Measurements from ENCODE around the gene DOCK2. TPM values are rescaled to one million over a fixed set of nuclear protein-coding genes. Genes with fewer than 3 reads are reported as not detected.
A peak's percentile ranks its signal among the peaks of the same experiment; 100 is the strongest.

Gene DOCK2
- polyA plus RNA-seq, 1 donor = 2.6 TPM

DNA sequence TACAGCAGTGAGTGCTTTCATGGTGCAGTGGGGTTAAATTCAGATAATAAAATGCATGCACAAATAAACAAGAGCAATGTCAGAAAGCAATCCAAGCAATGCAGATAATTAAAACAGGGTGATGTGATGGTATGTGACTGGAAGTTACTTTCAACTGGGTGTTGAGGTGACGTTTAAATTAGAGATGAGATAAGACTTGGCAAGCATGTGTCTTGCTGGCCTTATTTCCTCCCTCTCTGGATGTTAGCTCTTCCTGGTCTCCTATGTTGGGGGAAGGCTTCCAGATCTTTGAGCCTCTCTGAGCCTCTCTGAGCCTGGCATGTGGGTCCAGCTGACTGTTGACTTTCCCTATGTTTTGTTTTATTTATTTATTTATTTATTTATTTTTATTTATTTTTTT, 54.4 kb downstream of the DOCK2 start:
- no peak for DNase-seq

DNA sequence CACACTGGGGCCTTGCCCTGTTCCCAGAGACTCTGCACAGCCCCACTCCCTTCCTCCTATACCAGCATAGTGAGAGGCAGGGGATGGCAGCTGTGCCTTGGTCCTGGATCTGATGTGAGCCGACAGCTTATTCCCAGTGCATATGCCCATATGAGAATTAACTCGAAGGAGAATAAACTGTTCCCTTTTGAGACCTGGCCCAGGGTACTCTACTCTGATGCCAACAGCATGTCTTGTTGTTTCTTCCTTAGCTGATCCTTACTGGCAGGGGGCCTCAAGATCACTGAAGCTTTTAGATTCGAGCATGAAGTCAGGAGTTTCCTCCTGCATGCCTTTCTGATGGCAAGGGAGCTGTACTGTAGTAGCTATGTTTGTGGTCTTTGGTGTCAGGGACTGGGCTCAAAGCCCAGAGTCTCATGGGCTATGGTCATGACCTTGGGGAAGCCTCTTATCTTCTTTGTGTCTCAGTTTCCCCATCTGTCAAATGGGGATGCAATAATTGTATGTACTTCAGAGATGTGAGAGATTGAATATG, 57.1 kb downstream of the DOCK2 start:
- no peak for DNase-seq

DNA sequence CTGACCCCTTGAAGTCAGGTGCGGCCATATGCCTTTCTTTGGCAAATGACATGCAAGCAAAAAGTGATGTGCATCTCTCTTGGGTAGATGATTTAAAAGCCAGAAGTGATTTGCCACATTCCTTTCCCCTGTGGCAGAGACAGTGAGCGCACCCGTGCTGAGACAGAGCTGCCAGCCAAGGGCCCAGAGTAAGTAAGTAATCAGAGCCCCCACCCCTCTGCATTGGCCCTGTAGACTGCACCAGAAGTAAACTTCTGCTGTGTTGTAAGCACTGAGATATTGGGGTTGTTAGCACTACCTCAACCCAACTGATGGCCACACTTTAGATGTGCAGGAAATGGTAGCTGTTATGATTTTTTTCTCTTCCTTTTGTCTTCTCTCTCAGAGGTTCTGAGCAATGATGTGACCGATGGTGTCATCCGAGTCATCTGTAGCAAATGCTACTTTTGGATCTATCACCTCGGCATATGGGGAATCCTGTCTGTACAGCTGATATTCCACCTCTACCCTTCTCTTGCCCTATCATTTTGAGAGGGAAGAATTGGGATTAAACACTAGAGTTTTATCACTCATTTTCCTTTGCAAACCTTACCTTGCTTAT, 58.0 kb downstream of the DOCK2 start:
- DNase-seq = no peak

DNA sequence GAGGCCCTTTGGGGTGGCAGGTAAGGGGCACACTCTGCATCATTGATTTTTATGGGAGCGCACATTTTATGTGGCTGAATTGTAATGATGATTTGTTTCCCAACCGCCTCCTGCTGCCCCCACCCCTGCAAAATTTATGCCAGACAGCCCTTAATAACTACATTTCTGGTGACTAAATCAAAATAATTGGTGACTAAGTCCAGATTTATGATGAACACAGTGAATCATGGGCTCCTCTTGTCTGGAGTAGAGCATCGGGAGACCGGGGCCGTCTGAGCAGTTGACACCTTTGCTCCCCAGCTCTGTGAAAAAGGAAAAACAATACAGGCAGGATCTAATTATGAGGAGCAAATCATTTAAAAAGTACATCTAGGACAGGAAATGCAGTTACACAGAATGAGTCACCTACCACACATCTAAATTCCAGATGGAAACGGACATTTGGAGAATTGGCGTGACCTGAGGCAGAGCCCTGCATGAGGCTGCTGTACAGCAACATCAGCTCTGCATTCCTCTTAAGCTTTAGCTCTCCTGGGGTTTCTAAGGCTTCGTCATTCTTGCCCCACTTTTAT, 58.9 kb downstream of the DOCK2 start:
- DNase-seq = no peak

GRCh38 chr5:169696621-169697510, 59.8 kb downstream of the DOCK2 start:
- DNase-seq = no peak

GRCh38 chr5:169697511-169697890, 60.4 kb downstream of the DOCK2 start:
- no peak for DNase-seq

- DNase-seq = no peak
Observed at GRCh38 chr5:169697976-169698375, 60.9 kb downstream of the DOCK2 start.

DNA sequence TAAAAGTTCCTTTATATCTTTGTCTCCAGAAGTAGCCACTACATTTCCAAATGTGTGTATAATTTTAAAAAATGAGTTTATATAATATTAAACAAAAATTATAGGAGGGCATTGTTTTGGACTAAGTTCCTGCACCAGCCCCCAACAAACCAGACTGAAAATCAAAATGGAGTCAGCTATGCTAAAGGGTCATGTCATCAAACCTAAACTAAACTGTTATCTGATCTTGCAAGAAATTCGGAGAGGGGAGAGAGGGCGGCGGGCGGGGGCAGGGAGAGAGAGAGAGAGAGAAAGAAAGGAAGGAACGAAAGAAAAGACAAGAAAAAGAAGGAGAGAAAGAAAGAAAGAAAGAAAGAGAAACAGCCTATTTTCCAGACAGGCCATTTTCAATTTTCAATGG, 63.5 kb downstream of the DOCK2 start:
- DNase-seq = no peak

- DNase-seq = no peak
Observed at GRCh38 chr5:169701910-169702451, 64.9 kb downstream of the DOCK2 start.

GRCh38 chr5:169702693-169703481, 65.8 kb downstream of the DOCK2 start:
- DNase-seq = no peak

DNA sequence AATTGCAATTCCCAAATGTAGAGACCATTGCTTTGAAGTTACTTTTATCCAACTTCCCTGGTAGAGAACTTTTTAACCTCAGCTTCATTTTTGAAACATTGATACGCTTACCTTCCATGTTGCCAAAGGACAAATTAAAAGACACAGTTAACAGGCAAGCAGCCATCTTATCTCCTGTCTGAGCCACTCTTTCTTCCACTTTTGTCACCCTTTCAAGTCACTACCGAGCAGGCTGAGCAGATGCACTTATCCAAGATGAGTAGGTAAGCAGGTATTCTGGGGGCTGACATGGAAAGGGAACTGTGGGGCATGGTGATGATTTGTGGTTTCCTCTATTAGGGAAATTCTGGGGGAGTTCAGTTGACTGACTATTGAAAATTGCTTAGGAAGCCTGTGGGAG, 66.7 kb downstream of the DOCK2 start:
- DNase-seq = no peak

GRCh38 chr5:169705322-169705721, 68.2 kb downstream of the DOCK2 start:
- no peak for DNase-seq

DNA sequence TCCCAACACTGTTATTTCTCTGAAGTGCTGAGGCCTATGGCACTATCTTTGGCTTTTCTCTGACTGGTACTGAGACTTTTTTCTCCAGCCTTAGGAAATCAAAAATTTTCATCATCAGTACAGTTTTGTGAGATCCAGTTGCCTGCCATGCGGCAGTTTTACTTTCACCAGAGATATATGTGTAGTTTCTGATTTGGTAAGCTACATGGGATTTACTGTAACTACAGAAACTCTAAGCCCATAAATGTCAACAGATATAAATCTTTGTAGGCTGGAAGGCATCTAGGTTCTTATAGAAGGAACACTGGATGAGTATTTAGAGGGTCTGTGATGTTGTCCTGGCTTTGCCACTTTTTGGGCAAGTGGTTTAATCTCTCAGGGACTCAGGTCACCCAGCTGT, 69.0 kb downstream of the DOCK2 start:
- DNase-seq = no peak

DNA sequence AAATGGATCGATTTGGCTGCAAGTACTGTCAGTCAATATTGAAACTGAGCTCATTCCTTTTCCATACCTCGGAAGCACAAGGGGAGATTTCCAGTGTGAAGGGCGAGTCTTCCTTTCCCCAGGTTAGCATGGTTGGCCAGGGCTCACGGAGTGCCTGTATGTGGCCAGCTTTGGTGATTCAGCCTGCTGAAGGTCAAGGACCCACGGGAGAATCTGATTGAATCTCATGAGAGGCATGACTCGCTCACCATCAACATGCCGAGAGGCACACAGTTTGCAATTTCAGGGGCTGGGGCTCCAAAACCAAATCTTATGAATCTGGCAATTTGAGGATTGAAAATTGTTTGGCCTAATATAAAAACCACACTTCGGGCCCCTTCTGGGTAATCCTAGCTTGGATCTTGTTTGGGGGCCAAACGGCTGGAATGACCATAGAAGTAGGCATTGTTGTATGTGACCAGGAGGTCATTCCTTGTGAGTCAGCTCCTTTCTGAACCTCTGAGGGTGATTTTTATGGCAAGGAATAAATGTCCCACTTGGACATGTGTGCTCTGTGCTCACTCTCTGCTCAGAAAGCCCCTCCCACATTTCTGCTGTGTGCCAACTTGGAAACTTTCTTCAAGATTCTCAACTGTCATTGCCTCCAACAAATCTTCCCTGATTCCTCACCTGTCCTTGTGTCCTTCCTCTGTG, 69.8 kb downstream of the DOCK2 start:
- DNase-seq = no peak

DNA sequence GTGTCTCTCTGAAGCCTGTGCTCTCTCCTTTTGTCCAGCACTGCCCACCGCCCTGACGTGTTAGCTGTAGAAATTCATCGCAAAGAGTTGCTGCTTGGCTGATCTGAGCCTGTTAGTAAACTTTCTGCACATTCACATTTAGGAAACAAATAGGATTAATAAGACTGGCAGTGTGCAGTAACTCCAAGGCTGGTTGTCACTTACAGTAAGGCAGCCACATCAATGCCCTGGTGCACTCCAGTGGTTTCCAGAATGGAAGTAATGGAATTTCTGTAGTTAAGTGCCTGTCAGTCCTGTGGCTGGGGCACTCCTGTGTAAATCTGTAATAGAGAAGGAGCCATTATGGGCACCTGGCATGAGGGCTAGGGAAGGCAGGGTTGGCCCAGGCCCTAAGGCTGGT, 70.6 kb downstream of the DOCK2 start:
- DNase-seq = no peak

DNA sequence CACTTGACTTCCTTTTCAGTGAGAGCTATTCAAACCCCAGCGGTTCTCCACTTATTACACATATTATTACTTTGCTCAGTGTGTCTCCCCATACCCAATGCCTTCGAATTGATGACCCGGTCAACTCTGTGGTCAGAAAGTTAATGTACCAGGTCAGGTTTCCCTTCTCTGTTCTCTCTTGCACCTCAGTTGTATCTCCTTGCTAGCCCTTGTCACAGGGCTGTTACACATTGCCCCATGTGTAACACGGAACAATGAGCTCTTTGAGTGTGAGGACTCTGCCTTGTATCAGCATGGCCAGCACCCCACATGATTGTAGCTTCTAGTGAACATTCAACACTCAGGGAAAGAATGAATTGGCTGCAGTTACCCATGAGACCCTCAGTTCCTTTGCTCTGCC, 73.6 kb downstream of the DOCK2 start:
- DNase-seq = no peak

GRCh38 chr5:169711551-169712225, 74.6 kb downstream of the DOCK2 start:
- peak; percentile 55 for DNase-seq

- DNase-seq = no peak
Observed at GRCh38 chr5:169712428-169712827, 75.4 kb downstream of the DOCK2 start.

GRCh38 chr5:169716287-169716686, 79.2 kb downstream of the DOCK2 start:
- no peak for DNase-seq

GRCh38 chr5:169717288-169717687, 80.2 kb downstream of the DOCK2 start:
- no peak for DNase-seq

Measured in left kidney (tissue), 2 donors.